Colonic mucosa (tissue), 4 donors: ENCODE data around the gene TCF12. TPM values are rescaled to one million over a fixed set of nuclear protein-coding genes. Genes with fewer than 3 reads are reported as not detected.

Experiments
- DNase-seq: peaks from one replicate; pipeline ENCODE4 v3.0.0-alpha.2; 2020
- H3K27ac ChIP-seq: fragments of 200-600 bp; one replicate; pipeline ENCODE4 v1.8.0; 2021
- H3K27me3 ChIP-seq: fragments of 200-600 bp; one replicate; pipeline ENCODE4 v1.8.0; 2021
- H3K36me3 ChIP-seq: fragments of 200-600 bp; one replicate; pipeline ENCODE4 v1.8.0; 2021
- H3K4me1 ChIP-seq: fragments of 200-600 bp; one replicate; pipeline ENCODE4 v1.8.0; 2021; ENCODE audit warnings: mild to moderate bottlenecking
- H3K4me3 ChIP-seq: fragments of 200-600 bp; one replicate; pipeline ENCODE4 v1.8.0; 2021
- H3K9ac ChIP-seq, 2 donors: one replicate each; pipeline ENCODE4 v1.7.0; 2013; ENCODE audit warnings: control low read depth in 2 of 2, low read depth in 2 of 2, low read length in 2 of 2
- H3K9me3 ChIP-seq: fragments of 200-600 bp; one replicate; pipeline ENCODE4 v1.8.0; 2021
- intact Hi-C: fragments of 100-400 bp; cut with DNase I; formaldehyde crosslinking; loops from one replicate; pipeline ENCODE4 v1.14.1; 2022
- total RNA-seq, 2 donors: library from RNA; stranded (reverse); fragmentation: NEBNext Ultra II Directional in 1 of 2; extraction: Animal tissue kit (Norgen Biotek cat#: 25700) in 1 of 2; gene quantifications; one replicate each; pipeline ENCODE4 v1.2.1, GENCODE V29; 2021
- TF ChIP-seq, protein P1 (sequence below): fragments of 200-600 bp; IDR thresholded peaks from one replicate; pipeline ENCODE4 v1.8.0; 2022; ENCODE audit warnings: antibody characterized with exemption, mild to moderate bottlenecking
- donor health status: healthy.
- donor health status: DM: no; HTN: no; CAD: no.
- donor health status: DM: no; HTN: no; CAD: no.

The TCF12 gene
- total RNA-seq, 2 donors from 2014 or later = 68.7 to 76.3 TPM

DNA sequence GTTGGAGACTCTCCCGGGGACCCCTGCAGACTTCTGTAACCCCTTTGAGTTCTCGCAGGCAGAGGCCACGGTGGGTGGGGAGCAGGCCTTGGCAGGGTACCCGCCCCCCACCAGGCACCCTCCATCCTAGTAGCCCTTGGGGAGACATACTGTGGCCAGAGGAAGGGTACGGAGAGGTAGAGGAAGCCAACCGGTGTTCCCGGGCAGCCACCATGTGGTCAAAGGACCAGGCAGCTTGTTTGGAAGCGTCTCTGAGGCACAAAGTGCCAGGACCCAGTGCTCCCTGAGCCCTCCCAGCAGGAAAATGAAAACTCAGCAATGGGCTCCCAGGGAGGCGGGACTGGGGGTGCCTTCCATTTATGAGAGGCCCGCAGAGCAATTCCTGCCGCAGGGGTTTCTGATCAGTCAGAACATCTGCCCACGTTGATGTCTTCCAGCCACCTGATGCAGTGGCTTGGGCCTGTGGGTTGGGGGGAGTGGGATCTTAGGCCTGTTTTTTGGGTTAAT lies 404.9 kb downstream of the TCF12 start:
- H3K27me3 ChIP-seq = no peaks in the 10 kb centered on the region
- TF ChIP-seq, protein P1, sequence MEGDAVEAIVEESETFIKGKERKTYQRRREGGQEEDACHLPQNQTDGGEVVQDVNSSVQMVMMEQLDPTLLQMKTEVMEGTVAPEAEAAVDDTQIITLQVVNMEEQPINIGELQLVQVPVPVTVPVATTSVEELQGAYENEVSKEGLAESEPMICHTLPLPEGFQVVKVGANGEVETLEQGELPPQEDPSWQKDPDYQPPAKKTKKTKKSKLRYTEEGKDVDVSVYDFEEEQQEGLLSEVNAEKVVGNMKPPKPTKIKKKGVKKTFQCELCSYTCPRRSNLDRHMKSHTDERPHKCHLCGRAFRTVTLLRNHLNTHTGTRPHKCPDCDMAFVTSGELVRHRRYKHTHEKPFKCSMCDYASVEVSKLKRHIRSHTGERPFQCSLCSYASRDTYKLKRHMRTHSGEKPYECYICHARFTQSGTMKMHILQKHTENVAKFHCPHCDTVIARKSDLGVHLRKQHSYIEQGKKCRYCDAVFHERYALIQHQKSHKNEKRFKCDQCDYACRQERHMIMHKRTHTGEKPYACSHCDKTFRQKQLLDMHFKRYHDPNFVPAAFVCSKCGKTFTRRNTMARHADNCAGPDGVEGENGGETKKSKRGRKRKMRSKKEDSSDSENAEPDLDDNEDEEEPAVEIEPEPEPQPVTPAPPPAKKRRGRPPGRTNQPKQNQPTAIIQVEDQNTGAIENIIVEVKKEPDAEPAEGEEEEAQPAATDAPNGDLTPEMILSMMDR = no peak
- H3K9ac ChIP-seq = peak overlapping the region in 1 of 2 donors; percentile 65
- peak overlapping the region; percentile 78 for H3K27ac ChIP-seq
- intact Hi-C loops = no loop called here
- H3K36me3 ChIP-seq = no peaks in the 10 kb centered on the region
- H3K9me3 ChIP-seq = no peaks in the 10 kb centered on the region
- H3K4me3 ChIP-seq = no peak overlapping the region
- no peaks in the 10 kb centered on the region for H3K4me1 ChIP-seq
- peak; percentile 35 for DNase-seq

DNA sequence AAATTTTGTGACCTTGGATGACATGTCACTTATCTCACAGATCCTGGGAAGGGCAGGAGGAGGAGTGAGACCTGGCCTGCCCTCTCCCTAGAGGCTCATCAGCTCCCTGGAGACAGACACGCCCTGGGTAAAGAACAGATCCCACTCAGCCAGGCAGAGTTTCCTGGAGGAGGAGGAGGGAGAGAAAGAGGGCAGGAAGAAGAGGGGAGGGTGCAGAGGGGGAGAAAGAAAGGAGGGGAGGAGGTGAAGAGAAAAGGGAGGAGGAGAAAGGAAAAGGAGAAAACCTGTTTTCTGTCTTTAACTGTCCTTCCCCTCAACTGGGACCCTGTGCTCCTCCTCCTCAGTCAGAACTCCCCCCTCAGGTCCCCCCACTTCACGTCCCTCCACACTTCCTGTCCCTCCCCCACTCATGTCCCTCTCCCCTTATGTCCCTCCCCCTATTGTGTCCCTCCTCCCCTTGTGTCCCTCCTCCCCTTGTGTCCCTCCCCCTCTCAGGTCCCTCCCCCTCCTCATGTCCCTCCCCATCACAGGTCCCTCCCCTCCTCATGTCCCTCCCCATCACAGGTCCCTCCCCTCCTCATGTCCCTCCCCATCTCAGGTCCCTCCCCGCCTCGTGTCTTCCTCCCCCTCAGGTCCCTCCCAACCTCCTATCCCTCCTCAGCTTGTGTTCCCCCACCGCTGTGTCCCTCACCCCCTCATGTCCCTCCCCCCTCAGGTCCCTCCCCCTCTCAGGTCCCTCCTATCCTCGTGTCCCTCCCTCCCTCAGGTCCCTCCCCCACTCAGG lies 405.6 kb downstream of the TCF12 start:
- no peak overlapping the region for H3K4me3 ChIP-seq
- intact Hi-C loops = no loop called here

DNA sequence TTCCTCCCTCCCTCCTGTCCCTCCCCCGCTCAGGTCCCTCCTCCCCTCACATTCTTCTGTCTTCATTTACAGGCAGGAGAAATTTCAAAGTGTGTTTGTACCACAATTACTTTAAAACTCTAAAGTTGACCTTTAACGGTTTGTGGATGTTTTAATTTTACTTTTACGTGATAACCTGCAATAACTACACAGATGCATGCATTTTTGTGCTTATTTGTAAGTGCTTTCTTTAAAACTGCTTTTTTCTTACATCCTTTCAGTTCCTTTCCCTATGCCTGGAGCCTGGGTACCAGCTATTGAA lies 406.1 kb downstream of the TCF12 start:
- Histone ChIP-seq H3K9me3 (no peaks in the 10 kb centered on the region), H3K27ac (peak overlapping the region; percentile 5), H3K27me3 (no peaks in the 10 kb centered on the region), H3K36me3 (no peaks in the 10 kb centered on the region), H3K4me3 (no peak overlapping the region), H3K4me1 (no peaks in the 10 kb centered on the region), H3K9ac (peak overlapping the region in 1 of 2 donors; percentile 5)
- intact Hi-C loops = no loop called here
- no peak for DNase-seq
- TF ChIP-seq, protein P1 = no peak

More for the DNA sequence above, 405.6 kb downstream of the TCF12 start:
- Histone ChIP-seq H3K27me3 (no peaks in the 10 kb centered on the region), H3K4me1 (no peaks in the 10 kb centered on the region), H3K27ac (peak overlapping the region; percentile 78), H3K9me3 (no peaks in the 10 kb centered on the region), H3K9ac (peak overlapping the region in 1 of 2 donors; percentile 65), H3K36me3 (no peaks in the 10 kb centered on the region)
- TF ChIP-seq, protein P1 = no peak
- peak; percentile 88 for DNase-seq

DNA sequence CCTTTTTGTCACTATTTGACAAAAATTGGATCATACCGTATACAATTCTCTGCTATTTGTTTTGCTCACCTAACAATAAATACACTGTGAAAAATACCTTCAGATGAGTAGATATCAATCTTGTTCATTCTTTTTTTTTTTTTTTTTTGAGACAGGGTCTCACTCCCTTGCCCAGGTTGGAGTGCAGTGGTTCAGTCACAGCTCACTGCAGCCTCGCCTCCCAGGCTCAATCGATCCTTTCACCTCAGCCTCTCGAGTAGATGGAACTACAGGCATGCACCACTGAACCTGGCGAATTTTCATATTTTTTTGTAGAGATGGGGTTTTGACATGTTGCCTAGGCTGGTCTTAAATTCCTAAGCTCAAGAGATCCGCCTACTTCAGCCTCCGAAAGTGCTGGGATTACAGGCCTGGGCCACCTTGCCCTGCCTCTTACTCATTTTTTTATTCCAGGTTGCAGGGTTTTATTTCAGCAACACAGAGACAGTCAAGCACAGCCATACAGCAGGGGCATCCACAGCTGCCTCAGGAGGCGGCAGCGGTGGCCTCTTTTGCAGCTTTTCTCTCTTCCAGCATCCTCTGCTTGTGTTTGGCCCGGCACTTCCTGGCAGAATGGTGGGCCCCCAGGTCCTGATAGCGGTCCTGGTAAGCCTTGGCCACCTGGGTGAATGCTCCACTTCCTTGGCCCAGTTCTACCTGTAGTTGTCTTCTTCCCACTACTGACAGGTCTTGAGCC lies 406.7 kb downstream of the TCF12 start:
- Histone ChIP-seq H3K9me3 (no peaks in the 10 kb centered on the region), H3K9ac (peak overlapping the region in 1 of 2 donors; percentile 26), H3K36me3 (no peaks in the 10 kb centered on the region), H3K27ac (peak overlapping the region; percentile 5), H3K4me1 (no peaks in the 10 kb centered on the region), H3K4me3 (no peak overlapping the region), H3K27me3 (no peaks in the 10 kb centered on the region)
- intact Hi-C loops = no loop called here
- no peak for DNase-seq
- TF ChIP-seq, protein P1 = no peak

GRCh38 chr15:57326196-57326595 lies 407.8 kb downstream of the TCF12 start:
- Histone ChIP-seq H3K27ac (no peak overlapping the region), H3K9me3 (no peaks in the 10 kb centered on the region), H3K4me1 (no peaks in the 10 kb centered on the region), H3K36me3 (no peaks in the 10 kb centered on the region), H3K27me3 (no peaks in the 10 kb centered on the region), H3K4me3 (no peak overlapping the region), H3K9ac (no peak overlapping the region)
- DNase-seq = peak; percentile 41
- intact Hi-C loops = no loop called here
- TF ChIP-seq, protein P1 = no peak
